ENCODE measurements around the gene GPN1.
"Not testable (repeated sequence)": the region's sequence is repeated elsewhere in the genome, so short reads cannot be mapped to it uniquely, and the experiment has no call there.

The GPN1 gene

DNA sequence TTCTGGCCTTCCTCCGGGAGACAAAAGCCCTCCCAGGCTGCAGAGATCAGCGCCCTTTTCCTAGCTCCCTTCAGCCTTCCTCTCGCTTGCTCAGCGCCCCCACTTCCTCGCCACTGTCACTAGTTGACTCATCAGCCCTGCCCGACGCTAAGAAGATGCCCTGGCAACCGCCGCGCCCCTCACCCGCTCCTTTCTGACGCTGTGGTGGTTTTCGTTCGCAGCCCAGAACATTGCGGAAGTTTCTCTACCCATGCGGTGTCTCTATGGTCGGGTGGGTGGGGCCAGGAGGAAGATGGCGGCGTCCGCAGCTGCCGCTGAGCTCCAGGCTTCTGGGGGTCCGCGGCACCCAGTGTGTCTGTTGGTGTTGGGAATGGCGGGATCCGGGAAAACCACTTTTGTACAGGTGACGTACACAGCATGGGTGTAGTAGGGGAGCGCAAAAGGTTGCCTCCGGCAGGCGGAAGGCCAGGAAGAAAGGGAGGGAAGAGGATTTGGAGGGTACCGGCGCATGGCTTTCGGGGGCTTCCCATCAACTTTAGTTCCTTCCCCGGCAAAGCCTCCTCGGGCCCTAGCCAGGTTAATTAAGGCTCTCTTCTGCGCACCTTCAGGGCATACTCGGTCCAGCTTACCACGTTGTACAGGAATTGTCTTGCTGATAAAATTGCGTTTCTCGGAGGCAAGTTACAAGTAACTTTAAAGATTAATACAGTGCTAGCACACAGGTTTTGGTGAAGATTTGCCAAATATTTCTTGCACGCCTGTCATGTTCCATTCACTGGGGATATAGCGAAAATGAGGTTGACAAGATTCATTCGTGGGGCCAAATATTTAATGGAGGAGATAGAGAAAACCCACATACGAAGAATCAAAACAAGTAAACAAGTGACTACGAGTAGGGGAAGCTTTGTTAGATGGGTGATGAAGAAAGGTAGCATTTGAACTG is at the start of gene GPN1, which contains the start of gene CCDC121:
GPN1 (plus strand) TSS at position 284 of the 943 bp plus-strand sequence; CDS start at position 293, 9 bp downstream.
CCDC121 (minus strand) TSS at position 246 of the 943 bp plus-strand sequence. CDS start 1,213 bp downstream, outside the sequence.
- DNase-seq: peak; percentile 93 to 95

DNA sequence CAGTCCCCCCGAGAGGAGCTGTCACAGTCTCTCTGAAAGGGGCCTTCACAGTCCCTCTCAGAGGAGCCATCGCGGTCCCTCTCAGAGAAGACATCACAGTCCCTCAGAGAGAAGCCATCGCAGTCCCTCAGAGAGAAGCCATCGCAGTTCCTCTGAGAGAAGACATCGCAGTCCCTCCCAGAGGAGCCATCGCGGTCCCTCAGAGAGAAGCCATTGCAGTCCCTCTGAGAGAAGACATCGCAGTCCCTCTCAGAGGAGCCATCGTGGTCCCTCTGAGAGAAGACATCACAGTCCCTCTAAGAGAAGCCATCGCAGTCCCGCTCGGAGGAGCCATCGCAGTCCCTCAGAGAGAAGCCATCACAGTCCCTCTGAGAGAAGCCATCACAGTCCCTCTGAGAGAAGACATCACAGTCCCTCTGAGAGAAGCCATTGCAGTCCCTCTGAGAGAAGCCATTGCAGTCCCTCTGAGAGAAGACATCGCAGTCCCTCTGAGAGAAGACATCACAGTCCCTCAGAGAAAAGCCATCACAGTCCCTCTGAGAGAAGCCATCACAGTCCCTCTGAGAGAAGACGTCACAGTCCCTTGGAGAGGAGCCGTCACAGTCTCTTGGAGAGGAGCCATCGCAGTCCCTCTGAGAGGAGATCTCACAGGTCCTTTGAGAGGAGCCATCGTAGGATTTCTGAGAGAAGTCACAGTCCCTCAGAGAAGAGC is 47.3 kb upstream of the GPN1 start:
- DNase-seq: no peak

DNA sequence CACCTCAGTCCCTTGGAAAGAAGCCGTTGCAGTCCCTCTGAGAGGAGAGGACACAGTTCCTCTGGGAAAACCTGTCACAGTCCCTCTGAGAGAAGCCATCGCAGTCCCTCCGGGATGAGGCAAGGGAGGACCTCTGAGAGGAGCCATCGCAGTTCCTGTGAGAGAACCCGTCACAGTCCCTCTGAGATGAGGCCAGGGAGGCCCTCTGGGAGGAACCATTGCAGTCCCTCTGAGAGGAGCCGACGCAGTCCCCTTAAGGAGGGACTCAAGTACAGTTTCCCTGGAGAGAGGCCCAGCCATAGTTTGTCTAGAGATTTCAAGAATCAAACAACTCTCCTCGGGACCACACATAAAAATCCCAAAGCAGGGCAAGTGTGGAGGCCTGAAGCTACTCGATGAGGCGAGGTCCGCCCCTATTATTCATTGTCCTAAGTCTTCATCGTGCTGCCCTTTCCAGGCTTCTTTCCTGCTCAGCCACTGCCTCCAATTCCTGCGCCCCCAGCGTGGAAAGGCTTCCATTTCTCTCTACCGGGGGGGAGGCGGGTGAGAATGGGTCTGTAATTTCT is 46.6 kb upstream of the GPN1 start:
- no peak for DNase-seq

DNA sequence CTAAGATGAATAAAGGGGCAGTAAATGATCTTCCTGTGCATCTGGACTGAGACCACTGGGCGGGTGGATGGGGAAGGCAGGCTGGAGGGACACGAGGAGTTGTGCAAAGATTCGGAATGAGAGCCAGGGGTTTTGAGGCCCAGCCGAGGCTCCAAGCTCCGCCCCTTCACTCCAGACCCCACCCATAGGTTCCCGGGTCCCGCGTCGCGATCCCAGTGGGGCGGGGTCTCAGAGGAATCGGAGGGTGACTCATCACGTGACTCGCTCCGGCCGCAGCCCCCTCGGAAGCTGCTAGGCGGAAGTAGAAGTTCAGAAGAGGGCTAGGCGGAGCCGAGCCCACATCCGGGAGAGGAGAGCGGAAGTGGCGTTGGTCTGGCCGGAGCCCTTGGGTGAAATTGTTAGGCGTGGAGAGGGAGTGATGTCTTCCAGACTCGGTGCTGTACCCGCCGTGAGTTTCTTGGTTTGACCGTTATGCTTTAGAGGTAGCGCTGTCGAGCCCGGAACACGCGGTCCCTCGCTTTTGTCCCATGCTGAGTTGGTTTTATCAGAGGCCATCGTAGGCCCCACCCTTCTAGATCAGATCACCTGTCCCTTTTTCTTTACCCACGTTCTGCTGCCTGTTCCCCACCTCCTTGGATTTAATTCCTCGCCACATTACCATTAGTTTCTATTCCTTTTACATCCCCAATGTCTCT is 46.0 kb upstream of the GPN1 start, which contains the start of gene ZNF512:
ZNF512 (plus strand) TSS at position 348 of the 695 bp plus-strand sequence; CDS start at position 419, 71 bp downstream.
- peak; percentile 72 to 79 for DNase-seq

DNA sequence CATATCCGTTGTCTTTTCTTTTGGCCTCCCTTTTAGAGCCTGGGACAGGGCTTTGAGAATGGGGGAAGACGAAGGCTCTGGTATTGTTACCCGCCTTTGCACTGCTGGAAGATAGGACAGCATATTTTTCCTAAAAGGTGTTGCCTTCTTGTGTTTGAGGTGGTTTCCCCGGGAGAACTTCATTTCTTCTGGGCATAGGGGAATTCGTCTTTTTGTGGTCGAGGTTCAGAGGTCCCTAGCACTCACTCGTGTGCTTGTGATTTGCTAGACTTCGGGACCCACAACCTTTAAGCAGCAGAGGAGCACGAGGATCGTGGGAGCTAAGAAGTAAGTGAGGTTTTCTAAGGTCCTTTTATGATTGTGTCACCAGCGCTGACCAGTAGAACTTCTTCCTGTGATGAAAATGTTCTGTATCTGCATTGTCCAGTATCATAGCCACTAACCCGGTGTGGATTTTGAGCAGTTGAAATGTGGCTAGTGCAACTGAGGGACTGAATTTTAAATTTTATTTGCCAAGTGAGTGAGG is 45.4 kb upstream of the GPN1 start:
- DNase-seq: peak in 1 of 2 donors; percentile 1

DNA sequence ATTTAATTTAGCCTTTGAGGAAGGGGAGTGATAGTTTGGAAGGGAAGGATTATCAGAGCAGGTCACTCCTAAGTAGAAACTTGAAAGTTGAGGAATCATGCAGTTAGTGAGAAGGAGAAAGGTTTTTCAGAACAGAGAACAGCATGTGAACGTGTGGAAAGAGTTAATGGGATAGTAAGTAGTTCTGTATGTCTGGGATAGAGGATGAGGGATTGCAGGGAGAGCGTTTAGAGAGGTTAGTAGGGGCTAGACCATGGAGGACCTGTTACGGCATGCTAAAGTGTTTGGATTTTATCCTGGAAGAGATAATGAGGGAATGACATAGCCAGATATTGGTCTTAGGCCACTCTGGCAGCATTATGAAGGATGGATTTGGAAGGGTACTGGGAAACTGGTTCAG is 44.3 kb upstream of the GPN1 start:
- DNase-seq: no peak

DNA sequence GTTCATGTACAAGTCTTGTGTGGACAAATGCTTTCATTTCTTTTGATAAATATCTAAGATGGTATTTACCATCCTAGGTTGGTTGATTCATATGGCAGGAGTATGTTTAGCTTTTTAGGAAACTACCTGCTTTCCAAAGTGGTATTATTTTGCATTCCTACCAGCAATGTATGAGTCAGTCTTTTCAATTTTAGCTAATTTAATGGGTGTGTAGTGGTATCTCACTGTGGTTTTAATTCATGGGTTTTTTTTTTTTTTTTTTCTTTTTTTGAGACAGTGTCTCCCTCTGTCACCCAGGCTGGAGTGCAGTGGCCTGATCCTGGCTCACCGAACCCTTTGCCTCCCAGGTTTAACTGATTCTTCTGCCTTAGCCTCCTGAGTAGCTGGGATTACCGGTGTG is 41.8 kb upstream of the GPN1 start:
- no peak for DNase-seq

DNA sequence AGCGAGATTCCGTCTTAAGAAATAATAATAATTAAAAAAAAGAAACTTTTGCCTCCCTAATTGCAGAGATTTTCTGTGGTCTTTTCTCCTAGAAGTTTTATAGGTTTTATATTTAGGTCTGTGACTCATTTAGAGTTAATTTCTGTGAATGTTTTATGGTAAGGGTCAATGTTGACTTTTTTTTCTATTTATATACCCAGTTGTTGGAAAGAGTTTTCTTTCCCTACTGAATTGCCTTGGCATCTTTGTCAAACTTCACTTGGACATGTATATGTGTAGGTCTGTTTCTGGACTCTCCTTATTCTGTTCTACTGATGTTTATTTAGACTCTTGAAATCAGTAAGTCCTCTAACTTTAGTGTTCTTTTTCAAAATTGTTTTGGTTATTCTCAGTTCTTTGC is 40.5 kb upstream of the GPN1 start:
- no peak for DNase-seq

DNA sequence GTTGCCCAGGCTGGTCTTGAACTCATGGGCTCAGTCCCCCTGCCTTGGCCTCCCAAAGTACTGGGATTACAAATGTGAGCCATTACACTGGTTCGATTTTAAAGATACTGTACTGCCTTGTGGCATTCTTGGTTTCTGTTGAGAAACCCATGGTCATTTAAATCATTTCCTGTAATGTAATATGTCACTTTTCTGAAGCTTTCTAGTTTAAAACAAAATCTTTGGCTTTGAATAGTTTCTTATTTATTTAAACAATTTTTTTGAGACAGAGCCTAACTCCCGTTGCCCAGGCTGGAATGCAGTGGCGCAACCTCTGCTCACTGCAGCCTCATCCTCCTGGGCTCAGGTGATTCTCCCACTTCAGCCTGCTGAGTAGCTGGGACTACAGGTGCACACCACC is 37.1 kb upstream of the GPN1 start:
- DNase-seq: no peak

DNA sequence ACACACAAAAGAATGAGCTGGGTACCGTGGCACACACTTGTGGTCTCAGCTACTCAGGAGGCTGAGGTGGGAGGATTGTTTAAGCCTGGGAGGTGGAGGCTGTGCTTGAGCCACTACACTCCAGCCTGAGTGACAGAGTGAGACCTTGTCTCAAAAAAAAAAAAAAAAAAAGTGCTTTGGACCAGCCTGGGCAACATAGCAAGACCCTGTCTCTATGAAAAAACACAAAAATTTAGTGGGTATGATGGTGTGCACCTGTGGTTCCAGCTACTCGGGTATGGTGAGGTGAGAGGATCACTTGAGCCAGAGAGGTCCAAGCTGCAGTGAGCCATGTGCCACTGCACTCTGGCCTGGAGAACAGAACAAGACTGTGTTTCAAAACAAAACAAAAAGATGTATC is 35.6 kb upstream of the GPN1 start:
- DNase-seq: no peak

DNA sequence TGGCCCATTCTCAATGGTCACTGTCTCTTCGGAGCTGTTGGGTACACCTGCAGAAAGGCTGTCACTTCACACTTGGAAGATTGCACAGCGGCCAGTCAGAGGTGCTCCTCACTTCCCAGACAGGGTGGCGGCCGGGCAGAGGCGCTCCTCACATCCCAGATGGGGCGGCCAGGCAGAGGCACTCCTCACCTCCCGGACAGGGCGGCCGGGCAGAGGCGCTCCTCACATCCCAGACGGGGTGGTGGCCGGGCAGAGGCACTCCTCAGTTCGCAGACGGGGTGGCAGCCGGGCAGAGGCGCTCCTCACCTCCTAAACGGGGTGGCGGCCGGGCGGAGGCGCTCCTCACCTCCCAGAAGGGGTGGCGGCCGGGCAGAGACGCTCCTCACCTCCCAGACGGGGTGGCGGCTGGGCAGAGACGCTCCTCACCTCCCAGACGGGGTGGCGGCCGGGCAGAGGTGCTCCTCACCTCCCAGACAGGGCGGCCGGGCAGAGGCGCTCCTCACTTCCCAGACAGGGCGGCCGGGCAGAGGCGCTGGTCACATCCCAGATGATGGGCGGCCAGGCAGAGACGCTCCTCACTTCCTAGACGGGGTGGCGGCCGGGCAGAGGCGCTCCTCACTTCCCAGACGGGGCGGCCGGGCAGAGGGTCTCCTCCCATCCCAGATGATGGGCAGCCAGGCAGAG is 34.7 kb upstream of the GPN1 start:
- not testable (repeated sequence) for DNase-seq

DNA sequence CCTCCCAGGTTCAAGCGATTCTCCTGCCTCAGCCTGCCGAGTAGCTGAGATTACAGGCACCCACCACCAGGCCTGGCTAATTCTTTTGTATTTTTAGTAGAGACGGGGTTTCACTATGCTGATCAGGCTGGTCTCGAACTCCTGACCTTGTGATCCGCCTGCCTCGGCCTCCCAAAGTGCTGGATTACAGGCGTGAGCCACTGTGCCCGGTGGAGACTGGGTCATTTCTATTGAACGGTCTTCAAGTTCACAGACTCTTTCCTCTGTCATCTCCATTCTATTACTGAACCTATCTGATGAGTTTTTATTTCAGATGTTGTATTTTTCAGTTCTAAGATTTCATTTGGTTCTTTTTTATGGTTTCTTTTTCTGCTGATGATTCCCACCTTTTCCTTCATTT is 33.4 kb upstream of the GPN1 start:
- not testable (repeated sequence) for DNase-seq

DNA sequence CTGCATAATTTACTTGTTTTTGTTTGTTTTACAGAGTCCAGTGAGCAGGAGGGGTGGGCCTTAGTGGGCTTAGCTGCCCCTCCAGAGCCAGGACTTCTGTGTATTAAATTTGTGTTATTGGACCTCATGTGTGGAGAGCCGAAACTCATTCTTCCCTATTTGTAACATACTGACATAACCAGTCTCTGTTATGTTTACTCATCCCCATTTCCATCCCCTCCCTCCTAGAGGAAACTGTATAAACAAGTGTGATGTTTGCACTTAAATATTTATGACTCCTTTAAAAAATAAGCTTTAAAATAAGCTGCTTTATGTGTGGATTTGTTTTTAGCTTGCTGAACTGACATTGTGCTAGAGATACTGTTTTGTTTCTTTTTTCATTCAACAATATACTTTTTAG is 32.2 kb upstream of the GPN1 start:
- DNase-seq: no peak

DNA sequence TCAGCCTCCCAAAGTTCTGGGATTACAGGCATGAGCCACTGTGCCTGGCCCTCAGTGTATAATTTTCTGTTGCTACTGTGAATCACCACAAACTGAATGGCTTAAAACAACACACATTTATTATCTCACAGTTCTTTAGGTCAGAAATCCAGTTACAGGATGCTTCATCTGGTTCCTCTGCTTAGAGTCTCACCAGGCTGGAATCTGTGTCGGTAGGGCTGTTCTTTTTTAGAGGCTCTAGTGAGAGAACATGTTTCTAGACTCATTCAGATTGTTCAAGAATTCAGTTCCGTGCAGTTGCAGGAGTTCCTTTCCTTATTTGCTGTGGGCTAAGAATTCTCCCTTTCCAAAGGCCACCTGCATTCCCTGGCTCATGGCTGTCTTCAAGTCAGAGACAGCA is 22.2 kb upstream of the GPN1 start:
- DNase-seq: no peak

DNA sequence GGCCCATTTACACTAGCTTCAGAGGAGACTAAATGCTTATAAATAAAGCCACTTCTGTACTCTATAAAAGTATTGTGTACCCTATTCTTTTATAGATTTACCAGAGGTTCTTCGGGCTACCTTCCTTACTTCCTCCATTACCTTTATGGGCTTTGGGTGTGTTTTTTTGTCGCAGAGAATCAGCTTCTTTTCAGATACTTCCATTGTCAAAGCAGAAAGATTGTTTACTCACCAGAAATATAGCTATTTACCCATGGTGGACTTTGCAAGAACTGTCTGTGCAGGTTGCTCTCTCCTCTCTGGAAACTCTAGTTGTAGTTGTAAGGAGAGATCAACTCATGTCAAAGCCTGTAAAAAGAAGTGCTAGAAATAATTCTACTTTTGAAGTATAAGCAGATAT is 14.9 kb upstream of the GPN1 start:
- no peak for DNase-seq

DNA sequence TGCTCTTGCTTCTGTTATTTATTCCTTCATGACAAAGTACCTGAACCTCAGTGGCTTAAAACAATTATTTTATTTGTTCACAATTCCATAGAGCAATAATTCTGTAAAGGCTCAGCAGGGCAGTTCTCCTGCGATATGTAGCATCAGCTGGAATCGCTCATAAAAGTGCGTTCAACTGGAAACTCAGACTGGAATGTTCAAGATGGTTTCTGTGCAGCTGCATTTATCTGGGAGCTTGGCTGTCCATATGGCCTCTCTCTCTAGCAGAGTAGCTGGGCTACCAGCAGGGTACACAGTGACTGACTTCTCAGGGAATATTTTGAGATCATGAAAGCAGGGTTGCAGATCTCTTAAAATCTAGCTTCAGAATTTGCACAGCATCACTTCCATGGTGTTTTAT is 13.5 kb upstream of the GPN1 start:
- DNase-seq: no peak

DNA sequence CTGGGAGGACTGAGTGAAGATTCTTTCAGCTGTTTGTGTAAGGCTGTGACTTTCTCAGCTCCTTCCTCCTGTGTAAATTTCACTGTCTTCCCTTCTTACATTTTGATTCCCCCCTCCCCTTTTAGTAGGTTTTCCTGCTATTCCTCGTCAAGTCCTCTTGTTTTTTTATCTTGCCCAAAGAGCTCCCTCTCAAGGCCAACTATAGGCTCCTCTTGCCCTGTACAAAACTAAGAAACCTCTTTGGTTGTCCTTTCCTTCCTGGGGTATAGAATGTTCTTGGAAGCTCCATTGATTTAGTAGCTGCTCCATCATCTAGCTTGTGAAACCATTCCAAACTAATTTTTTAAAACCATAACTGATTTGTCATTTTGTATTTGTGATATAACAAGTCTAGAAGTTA is 7.3 kb upstream of the GPN1 start:
- no peak for DNase-seq

DNA sequence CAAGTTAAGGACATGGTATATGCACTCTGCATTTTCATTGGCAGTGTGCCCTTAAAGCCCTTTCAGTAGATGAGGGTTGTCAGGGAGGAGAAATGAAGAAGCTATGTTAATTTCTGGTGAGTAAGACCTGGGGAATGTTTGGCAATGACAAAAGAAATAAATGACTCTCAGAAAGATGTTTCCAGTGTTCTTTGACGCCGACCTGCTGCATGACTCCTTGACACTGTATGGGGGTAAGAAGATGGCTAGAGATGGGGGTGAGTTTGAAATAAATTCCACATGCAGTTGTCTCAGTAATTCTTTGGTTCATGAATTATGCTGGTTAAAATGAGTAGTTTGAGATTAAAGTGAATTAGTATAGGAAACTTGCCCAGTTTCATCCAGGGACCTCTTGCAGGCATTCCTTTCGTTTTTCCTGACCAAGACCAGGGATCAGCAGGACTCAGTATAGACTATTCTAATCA is 5.9 kb upstream of the GPN1 start:
- DNase-seq: no peak

DNA sequence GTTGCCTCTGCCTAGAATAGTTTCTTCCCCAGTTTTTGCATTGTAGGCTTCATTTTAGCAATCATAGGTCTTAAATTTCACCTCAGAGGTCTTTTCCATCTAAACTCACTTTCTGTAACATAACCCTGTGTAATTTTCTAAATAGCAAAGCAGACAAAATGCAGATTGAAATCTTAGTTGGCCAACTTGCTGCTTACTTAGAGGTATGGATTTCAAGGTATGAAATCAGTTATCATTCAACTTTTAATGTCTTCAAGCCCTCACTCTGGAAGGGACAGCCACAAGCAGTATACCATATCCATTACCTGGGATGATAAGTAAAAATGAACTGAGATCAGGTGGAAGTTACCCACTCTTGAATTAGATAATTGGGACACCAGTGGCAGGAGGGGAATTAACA is 3.9 kb upstream of the GPN1 start:
- DNase-seq: no peak

DNA sequence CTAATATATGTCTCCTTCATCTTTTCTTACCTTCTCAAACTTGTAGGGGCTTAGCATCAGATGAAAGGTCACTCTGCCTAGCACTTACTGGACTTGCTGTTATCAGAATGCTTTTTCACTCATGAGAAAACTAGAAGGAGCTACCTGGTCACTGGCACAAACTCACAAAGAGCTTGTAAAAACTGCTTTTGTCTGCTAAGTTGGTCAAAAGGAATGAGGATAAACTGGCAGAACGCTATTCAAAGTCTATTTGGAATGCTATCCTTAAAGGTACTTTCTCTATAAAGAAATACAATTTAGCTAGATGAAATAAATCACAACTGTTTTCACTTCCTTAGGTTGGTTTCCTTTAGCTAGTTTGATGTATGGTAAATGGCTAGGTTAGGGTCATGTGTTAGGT is 2.5 kb upstream of the GPN1 start:
- DNase-seq: not testable (repeated sequence)

DNA sequence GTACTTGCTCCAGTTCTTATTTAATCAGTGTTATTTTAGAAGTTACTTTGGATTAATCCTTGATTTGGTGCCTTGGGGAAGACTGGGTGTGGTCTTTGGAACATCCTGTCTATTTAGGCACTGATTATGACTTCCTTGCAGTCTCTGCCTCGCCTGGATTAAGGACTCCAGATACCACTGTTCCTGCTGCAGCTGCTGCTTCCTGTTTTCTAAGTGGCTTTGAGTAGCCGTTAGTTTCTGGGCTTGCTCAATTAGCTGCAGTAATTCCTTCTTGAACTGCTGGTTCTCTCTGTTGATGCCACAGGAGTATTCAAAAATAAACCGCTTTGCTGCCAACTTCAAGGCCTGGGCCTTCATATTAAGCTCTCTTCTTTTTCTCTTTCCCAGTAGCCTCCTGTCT is 1.9 kb upstream of the GPN1 start:
- not testable (repeated sequence) for DNase-seq

All from activated CD4-positive, alpha-beta T cell treated with anti-CD3 and anti-CD28 coated beads for 4 hours (primary cell).